Pulmonary artery endothelial cell (primary cell): ENCODE data around the gene CD46. TPM values are rescaled to one million over a fixed set of nuclear protein-coding genes. Genes with fewer than 3 reads are reported as not detected.
"Not testable (repeated sequence)": the region's sequence is repeated elsewhere in the genome, so short reads cannot be mapped to it uniquely, and the experiment has no call there.

Source experiments
- DNase-seq: peaks from one replicate; pipeline ENCODE4 v3.0.0-alpha.2; 2011; ENCODE audit warnings: low read depth, low spot score
- total RNA-seq: library from RNA; depleted of rRNA; stranded (reverse); fragments of >200 nt; gene quantifications from 2 replicates; pipeline ENCODE4 v1.2.3, GENCODE V29; 2014

Gene CD46
- 133 and 158 TPM in 2 replicates for total RNA-seq

- DNase-seq: peak; percentile 78
These were observed at the start of gene CD46 for GRCh38 chr1:207751790-207752455. CD46 (plus strand) TSS chr1:207752054; CDS start chr1:207752213, 159 bp downstream.

GRCh38 chr1:207702317-207702716 lies 49.5 kb upstream of the CD46 start:
- DNase-seq: no peak

- no peak for DNase-seq
These were observed 48.1 kb upstream of the CD46 start for GRCh38 chr1:207703712-207704111.

- not testable (repeated sequence) for DNase-seq
These were observed 43.9 kb upstream of the CD46 start for GRCh38 chr1:207708004-207708403.

- DNase-seq: no peak
These were observed 40.6 kb upstream of the CD46 start for GRCh38 chr1:207711285-207711684.

- not testable (repeated sequence) for DNase-seq
These were observed 39.2 kb upstream of the CD46 start for GRCh38 chr1:207712701-207713100.

- no peak for DNase-seq
These were observed 38.3 kb upstream of the CD46 start for GRCh38 chr1:207713529-207713928.

GRCh38 chr1:207719234-207719633 lies 32.6 kb upstream of the CD46 start:
- DNase-seq: no peak

- DNase-seq: not testable (repeated sequence)
These were observed 23.5 kb upstream of the CD46 start for GRCh38 chr1:207728200-207728858.

GRCh38 chr1:207737503-207738157 lies 14.2 kb upstream of the CD46 start:
- DNase-seq: not testable (repeated sequence)

GRCh38 chr1:207738158-207738659 lies 13.6 kb upstream of the CD46 start:
- DNase-seq: not testable (repeated sequence)

- no peak for DNase-seq
These were observed 11.6 kb upstream of the CD46 start for GRCh38 chr1:207740207-207740606.

GRCh38 chr1:207742850-207743555 lies 8.9 kb upstream of the CD46 start:
- DNase-seq: no peak

- DNase-seq: no peak
These were observed 7.8 kb upstream of the CD46 start for GRCh38 chr1:207744000-207744534.

GRCh38 chr1:207745285-207745684 lies 6.6 kb upstream of the CD46 start:
- DNase-seq: no peak

GRCh38 chr1:207745839-207746767 lies 5.8 kb upstream of the CD46 start:
- DNase-seq: no peak

- no peak for DNase-seq
These were observed 4.0 kb upstream of the CD46 start for GRCh38 chr1:207747627-207748492.

GRCh38 chr1:207748737-207749528 lies 2.9 kb upstream of the CD46 start:
- DNase-seq: no peak
